CD4-positive, alpha-beta T cell treated with Interleukin-17A for 4 hours (primary cell): Measurements from ENCODE around the gene PIGC.
"Not testable (repeated sequence)": the region's sequence is repeated elsewhere in the genome, so short reads cannot be mapped to it uniquely, and the experiment has no call there.

Source experiments
- DNase-seq: peaks from one replicate; pipeline ENCODE4 v3.0.0-alpha.2; 2020; ENCODE audit warnings: mixed read lengths

PIGC gene

DNA sequence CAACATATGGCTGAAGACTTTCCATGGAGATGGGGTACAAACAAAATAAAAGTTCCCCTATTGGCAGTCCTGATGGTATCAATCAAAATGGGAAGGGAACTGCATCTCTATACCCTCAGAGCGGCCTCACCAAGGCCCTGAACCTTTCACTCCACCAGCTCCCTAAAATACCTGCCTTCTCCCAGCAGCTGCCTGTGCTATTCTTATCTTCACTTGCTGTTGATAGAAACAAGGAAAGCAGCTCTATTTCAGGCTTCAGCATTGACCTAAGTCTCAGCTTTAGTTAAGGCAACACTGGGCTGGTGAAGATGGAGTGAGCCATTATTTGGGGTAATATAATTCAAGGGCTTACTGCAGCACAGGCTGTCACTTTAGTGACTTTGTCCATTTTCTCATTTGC, 21.7 kb upstream of the PIGC start:
- DNase-seq: no peak

DNA sequence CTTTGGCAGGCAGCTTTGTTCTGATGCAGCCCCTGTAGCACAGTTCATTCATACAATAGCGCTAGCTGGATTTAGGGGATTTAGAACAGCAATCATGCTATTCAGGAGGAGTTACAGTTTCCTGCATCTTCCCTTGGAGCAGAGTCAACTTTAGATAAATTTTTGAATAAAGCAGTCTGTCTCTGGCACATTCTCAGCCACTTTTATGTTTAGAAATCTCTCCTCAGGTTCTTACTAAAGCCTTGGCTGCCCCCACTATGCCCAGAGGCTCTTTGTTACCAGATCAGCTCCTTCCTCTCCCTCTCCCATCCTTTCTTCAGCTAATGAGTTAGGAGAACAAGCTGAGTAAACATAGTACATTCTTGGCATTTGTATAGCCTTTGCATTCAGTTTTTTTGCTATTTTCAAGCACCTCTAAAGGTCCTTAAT, 17.0 kb upstream of the PIGC start:
- no peak for DNase-seq

DNA sequence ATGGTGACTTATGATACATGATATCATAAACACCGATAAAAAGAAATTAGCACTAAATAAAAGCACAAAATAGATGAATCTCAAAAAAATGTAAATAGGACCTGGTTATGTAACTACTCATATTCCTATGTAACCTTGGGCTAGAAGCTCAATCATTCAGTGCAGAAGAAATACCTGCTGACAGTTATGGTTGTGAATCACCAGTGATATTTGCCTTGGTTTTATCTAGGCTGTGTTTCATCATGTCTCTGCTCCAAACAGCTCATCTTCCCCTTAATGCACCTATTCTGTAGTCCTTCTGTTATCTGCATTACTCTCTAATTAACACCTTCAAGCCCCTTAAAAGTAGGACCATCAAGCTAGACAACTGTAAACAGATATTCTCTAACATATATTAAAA, 16.3 kb upstream of the PIGC start:
- no peak for DNase-seq

DNA sequence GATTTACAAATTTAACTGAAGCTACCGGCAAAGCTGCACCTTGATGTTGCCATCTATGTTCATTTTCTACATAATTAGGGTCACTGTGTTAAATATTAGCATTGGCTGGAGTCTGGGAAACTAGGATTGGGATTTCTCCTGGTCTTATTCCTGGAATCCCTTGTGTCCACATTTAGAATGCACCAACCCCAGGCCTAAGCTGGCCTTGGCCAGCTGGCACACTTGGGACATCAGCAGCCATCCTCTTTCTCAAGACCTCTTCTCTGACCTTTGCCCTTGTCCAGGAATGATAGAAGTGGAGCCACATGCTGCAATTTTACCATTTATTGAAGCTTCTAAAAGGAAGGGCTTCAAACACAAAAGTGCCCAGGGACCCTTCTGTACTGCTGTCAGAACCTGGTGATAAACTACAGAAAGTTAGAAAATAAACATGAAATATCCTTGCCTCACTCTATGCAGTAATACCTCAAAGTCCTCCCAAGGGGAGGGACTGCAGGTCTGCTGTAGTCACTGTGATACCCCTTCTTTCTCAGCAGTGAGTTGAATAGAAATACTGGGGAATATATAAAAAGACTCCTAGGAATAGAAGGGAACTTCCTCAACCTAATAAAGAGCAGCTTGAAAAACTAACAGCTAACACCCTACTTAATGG, 13.7 kb upstream of the PIGC start:
- no peak for DNase-seq

DNA sequence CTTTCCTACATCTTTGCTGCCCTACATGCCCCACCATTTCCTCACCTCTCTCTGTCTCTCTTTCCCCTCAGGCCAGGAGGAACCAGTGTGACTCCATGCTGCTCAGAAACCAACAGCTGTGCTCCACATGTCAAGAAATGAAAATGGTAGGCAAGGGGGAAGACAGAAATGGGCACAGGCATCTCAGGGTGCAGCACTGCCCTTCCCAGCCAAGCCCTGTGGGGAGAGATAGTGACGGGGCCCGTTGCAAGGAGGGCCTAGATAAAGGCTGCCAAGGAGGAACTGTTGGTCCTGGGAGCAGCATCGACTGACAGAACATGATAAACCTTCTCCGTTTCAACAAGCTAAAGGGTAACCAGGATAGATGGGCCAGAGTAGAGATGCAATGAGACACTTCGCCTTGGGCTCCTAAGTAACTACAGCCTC, 12.5 kb upstream of the PIGC start:
- DNase-seq: no peak

DNA sequence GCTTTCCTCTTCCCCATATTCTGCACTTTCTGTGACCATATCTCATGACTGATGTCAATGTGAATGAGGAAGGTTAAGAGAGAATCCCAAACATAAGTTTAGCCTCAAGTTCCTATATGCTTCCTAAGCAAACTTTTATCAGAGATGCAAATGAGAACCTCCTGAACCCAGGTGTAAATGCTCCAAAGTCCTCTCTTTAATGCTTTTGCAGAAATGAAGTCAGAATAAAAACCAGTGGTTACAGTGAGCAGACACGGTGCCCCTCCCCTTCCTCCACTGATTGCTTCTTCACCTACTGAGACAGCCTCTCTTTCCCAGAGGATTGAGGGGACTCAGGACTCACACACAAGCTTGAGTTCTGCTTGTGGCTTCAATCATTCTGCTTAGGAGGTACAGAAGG, 11.6 kb upstream of the PIGC start:
- DNase-seq: no peak

DNA sequence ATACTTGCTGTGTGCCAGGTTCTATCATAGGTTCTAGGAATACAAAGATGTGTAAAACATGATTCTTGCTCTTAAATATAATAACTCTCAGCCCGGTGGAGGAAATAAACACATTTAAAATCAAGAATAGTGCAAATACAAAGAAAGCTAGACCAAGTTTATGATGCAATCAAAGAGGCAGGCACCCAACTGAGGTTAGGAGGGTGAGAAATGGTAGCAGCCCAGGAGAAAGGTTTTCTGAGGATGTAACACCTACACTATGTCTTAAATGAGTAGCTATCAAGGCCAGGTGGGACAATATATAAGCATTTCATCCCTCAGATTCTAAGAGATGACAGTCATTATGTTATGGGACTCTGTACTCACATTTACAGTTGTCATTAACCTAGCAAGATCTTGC, 9.7 kb upstream of the PIGC start:
- DNase-seq: no peak

DNA sequence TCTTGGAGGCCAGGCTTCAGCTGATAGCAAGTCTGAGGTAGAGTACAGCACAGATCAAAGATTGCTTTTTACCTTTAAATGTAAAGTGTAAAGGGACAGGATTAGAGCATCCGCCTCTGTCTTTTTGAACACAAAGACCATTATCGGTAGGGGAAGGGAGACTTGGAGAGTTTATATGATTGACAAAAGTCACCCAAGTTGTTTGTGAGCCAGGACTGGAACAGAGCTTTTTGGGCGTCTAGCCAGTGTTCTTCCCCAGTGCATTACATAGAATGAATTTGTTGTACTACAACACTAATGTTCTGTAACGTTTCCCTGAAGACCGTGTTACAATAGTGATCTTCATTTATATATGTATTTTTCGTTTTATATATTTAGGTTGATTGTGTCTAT, 9.3 kb upstream of the PIGC start:
- no peak for DNase-seq

DNA sequence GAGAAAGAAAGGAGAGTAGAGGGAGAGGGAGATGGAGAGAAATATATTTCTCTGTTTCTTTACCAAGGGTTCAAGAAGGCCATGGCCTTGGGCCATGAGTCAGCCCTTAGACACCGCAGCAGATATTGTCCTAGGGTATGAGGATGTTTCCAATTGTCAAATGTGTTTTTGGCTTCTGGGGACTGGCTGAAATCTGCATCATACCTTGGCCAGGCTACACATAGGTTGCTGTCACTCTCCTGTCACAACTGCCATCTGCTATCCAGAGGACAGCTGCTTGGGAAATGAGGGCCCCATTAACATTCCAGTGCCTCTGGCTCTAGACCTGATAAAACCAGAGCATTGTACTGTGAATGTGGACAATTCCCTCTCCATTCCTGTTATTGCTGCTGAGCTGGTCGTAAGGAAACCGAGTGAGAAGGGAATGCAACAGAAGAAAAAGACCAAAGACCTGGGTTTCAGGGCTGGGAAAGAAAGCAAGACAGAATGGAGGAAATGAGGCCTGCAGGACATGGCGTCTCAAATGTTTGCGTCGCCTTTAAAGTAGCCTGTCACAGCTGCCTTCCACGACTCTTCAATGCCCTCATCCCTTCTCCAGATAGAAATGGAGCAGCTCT, 8.8 kb upstream of the PIGC start:
- no peak for DNase-seq

DNA sequence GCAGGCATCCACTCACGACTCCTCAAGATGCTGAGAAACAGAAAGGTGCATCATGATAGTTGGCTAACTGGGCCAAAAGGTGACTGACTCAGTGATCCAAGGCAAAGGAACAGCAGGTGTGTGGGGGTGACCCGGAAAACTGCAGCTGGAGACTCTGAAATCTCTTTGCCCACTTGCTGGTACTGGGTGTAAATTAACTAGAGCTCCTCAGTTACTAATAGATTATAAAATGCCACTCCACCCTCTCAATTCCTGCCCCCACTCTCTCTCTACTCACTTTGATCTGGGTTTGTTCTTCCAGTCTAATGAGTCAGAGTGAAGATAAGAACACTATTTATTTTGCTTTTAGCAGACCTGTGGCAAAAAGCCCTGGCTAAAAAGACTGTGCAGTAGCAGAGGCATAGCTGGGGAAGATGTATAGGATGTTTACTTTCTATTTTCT, 7.2 kb upstream of the PIGC start:
- DNase-seq: peak; percentile 45

DNA sequence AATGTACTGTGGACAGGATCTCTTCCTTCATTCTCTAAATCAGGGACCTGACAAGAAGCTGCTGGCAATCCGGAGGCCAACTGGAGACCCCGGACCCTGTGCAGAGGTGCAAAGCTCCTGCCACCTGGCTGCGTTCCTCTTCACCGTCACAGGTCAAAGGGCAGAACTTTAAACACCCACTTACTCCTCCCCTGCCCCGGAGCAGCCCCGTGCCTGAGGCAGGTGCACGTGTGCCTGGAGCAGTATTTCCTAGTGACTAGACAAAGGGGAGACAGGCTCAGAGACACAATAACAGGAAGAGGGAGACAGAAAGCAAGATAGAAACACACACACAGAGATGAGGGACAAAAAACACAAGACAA, 6.6 kb upstream of the PIGC start:
- DNase-seq: peak; percentile 74

DNA sequence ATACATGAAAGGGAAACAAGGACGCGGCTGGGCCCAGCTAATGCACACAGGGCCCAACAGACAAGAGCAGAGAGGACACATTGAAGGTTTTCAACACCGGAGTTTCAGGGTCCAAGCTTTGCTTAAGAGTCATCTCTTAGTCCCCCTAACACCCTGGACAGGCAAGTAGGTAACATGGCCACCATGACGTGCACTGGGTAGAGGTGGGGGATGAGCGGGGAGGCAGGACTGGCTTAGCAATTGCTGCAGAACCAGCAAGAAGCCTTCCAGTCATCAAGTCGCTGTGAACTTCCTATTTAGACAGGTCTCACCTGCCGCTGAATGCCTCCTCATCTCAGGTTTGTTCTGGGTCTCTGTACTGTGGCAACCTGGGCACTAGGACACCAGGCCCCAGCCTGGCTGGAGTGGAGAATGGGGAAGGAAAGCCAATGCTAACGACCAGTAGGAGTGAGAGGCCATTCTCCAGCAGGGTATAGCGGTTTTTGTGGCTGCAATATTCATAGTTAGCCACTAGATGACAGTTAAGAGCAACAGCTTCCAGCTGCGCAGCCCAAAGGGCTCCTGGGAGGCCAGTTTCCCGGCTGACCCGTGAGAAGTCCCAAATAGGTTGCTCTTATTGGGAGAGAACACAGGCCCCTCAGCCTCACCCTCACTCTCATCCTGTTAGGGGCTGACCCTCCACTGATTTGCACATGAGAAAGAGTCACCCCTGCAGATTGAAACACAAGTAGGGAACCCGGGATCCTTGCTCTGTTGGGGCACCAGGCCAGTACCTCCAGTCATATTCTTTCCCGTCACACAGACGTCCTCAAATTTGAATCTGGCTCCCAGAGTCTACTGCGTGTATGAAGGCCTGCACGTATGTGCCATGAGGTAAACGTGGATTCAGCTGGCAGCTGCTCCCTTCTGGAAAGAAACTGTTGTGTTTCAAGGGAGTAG, 6.0 kb upstream of the PIGC start:
- peak; percentile 52 for DNase-seq

DNA sequence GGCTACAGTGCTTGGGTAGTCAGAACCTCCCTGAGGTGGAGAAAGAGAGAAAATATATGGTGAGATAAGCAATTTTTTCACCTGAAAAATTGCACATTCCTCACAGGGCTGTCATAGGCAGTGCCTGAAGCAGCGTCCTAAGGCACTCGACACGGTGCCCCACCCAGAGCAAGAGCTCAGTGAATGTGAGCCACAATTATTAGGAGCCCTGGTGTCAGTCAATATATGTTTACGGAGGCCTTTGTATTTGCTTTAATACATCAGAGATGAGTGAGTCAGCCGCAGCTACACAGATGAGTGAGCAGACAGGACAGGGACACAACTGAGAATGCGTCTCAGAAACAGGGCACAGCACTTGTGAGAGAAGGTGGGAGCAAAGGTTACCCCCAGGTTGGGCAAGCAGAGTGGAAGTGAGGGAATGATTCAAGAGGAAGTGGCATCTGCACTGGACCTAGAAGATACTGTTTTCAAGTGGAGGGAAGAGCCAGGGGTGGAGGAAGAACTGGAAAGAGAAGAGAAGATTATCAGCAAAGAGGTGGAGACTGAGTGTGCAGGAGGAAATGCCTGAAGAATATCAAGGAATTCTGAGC, 5.2 kb upstream of the PIGC start:
- peak; percentile 23 for DNase-seq

DNA sequence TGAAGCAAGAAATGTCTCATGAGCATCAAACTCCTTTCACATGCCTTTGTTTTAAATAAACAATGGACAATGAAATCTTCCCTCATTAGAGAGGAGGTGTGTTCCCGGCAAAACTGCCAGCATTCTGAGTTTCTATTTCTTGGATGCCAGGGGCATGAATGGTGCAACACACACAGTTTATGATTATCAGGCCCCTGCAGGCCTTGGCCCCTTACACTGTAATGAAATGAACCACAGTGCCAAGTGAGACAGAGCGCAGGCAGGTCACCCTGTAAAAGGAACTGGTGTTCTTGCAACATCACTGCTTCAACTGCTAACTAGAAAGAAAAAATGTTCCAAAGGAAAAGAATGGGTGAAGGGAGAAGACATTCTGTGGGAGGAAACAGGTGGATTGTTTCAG, 3.8 kb upstream of the PIGC start:
- no peak for DNase-seq

DNA sequence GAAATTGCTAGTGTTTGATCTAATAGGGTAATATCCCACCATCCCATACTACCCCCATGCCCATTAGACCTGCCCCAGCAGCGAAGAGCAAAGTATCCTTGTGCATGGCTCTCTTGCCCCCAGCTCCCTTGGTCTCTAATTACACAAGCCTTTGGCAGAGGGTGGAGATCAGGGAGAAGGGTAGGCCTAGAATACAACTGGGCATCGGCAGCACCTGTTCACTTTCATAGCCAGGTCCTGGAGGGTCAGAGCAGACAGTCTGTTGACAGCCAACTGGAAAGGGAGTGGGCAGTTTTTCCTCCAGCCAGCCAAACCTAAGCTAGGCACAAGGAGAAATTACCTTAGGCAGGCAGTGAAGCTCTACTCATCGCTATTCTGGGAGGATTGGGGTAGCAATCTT, 2.7 kb upstream of the PIGC start:
- no peak for DNase-seq

DNA sequence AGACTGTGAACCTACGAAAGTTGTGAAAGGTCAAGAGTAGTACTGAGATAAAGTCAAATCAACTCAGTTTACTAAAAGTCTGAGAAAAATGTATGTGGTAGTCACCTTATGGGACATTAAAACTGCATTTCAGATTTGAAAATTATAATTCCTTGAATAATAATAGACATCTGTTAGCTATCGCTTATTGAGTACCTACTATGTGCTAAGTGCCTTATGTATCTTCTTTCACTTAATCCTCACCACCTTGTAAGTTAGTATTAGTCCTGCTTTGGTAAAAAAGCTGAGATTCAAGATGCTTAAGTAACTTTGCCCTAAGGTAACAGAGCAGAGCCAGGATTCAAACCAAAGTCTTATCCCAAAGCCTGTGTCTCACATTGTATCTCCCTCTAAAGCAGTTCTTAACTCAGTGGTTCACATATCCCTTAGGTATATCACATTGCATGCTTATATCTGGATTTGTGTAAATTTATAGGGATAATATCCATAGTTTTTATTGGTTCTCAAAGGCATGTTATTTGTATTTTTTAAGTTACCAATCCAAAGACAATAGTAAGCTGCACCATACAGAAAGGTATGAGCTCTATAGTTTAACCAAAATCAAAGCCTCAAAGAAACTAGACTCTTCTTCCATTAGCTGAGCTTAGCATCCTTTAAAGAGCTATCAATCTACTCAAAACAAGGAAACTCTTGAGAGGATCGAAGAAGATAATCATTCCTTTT, 865 bp downstream of the PIGC start:
- no peak for DNase-seq

DNA sequence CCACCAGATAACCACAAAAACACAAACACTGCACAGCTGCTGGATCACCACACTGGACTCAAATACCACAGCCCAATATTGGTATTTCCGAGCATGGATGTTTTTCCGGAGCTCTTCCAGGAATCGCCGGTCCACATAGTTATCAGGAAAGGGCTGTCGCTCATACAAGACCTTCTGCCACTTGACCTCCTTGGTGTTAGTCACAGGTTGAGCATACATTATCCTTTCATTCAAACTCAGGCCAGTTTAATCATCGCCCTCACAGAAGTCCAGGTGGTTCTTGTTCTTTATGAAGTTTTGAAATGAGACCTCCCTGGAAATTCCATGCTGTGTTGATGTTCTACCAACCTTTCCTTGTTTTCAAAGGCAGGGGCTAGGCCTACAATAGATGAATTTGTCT, 1.5 kb downstream of the PIGC start:
- no peak for DNase-seq

DNA sequence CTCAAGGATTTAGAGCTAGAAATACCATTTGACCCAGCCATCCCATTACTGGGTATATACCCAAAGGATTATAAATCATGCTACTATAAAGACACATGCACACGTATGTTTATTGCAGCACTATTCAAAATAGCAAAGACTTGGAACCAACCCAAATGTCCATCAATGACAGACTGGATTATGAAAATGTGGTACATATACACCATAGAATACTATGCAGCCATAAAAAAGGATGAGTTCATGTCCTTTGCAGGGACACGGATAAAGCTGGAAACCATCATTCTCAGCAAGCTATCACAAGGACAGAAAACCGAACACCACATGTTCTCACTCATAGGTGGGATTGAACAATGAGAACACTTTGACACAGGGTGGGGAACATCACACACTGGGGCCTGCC, 6.7 kb downstream of the PIGC start:
- DNase-seq: not testable (repeated sequence)

DNA sequence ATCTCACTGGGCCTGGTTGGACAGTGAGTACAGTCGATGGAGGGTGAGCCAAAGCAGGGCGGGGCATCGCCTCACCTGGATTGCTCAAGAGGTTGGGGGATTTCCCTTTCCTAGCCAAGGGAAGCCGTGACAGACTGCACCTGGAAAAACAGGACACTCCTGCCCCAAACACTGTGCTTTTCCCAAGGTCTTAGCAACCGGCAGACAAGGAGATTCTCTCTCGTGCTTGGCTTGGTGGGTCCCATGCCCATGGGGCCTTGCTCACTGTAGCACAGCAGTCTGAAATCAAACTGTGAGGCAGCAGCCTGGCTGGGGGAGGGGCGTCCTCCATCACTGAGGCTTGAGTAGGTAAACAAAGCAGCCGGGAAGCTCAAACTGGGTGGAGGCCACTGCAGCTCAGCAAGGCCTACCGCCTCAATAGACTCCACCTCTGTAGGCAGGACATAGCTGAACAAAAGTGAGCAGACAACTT, 12.1 kb downstream of the PIGC start:
- peak; percentile 78 for DNase-seq

DNA sequence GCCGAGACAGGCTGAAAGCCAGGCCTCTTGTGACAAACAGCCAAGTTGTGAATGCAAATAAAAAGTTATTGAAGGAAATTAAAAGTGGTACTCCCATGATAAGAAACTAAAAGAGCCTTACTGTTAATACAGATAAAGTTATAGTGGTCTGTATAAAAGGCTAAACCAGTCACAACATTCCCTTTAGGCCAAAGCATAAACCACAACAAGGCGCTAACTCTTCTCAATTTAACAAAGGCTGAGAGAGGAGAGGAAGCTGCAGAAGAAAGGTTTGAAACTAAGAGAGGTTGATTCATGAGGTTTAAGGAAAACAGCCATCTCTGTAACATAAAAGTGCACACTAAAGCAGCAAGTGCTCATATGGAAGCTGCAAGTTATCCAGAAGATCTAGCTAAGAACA, 12.7 kb downstream of the PIGC start:
- DNase-seq: peak; percentile 23

DNA sequence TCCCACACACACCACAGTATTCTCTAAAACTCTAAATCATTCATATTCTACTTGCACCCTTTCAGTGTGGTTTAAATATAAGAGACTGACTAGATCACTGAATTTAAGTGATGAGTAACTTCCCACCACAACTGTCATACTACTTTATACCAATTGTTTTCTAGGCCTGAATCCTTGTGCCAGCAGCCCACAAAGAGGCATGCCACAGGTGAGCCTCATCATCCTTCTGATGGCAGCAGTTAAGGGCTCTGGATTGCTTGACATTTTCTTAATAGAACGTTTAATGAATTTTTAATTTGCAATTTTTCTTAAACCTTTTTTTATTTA, 13.8 kb downstream of the PIGC start:
- DNase-seq: no peak

DNA sequence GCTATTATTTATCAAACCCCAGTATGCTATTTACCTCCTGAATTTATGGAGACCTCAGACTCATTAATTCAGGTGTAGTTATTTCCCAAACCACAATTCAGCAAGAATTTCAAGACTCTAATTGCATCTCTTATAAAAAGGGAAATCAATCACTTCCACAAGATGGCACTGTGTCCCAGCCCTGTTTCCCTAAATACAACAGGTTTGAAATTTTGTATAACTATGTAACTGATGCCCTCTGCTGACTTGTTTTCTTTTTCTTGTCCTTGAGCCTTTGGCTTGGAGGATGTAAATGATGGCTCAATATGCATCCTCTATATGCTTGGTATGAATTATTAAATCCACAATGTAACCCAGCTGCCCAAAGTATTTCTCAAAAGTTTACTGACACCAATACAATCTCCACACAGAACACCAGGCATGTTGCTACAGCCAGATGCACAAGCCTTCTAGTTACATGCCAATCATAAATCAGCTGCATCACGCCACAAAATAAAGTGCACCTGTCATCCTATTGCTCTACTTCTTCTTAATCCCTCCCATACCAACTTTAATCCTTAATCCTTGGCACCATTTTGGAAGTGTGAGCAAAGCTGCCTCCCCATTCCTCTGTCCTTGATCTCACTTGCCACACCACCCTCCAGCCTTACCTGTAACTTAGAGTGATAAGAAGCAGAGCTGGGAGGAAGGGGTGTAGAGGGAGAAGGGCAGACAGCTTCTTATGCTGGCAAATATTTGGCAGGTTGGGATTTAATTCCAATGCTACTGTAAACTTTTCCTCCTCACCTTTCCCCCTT, 14.3 kb downstream of the PIGC start:
- DNase-seq: peak; percentile 68
